ENCODE measurements around the gene COBL.

The COBL gene

DNA sequence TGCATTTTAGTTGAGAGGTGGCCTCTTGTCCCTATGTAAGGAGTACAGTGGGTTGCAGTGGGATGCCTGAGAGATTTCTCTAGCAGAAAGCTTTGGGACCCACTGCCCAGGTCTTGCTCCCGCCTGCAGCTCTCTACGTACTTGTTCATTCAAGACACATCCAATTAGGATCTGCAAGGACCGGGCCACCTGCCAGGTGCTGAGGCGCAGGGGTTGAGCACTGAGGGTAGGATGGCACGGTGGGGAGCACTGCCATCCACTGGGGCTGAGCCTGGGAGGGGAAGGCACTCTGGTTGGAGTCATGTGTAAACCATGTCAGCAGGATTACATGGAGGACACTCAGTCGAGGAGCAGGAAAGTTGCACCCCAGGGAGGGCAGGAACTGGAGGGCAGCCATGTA is 342.8 kb downstream of the COBL start:
- no peak overlapping the region for H2BK12ac ChIP-seq (ENCODE audit: low read length)
- no peak overlapping the region for H3K14ac ChIP-seq (ENCODE audit: low read length)
- no peaks in the 10 kb centered on the region for H3K27me3 ChIP-seq (ENCODE audit: control insufficient read depth in 3 of 3, insufficient read depth in 3 of 3, low read depth in 1 of 3, low read length in 3 of 3)
- H2BK120ac ChIP-seq (ENCODE audit: low read depth, low read length): no peak overlapping the region
- H2AK5ac ChIP-seq (ENCODE audit: low read depth, low read length): no peak overlapping the region
- no peak overlapping the region for H2BK5ac ChIP-seq (ENCODE audit: low read length)
- H3K4me2 ChIP-seq (ENCODE audit: insufficient read depth, low read length, poor library complexity, severe bottlenecking): no peak overlapping the region
- H3K4ac ChIP-seq (ENCODE audit: low read length): no peak overlapping the region
- no peaks in the 10 kb centered on the region for H3K79me1 ChIP-seq (ENCODE audit: low read depth, low read length)
- no peak overlapping the region for H4K8ac ChIP-seq (ENCODE audit: low read depth, low read length)
- H3K4me1 ChIP-seq (ENCODE audit: control insufficient read depth in 2 of 2, insufficient read depth in 1 of 2, low read depth in 1 of 2, low read length in 2 of 2): no peaks in the 10 kb centered on the region
- no peak overlapping the region for H4K91ac ChIP-seq (ENCODE audit: low read depth, low read length, poor library complexity)
- H2BK15ac ChIP-seq (ENCODE audit: low read length): no peak overlapping the region
- no peak overlapping the region for H3K4me3 ChIP-seq (ENCODE audit: low read length in 2 of 2)
- no peak overlapping the region for H3K23ac ChIP-seq (ENCODE audit: low read depth, low read length, poor library complexity)
- no peak overlapping the region for H2AFZ ChIP-seq (ENCODE audit: low read length)
- H3K27ac ChIP-seq (replicated peaks; ENCODE audit: low read length): no peak overlapping the region
- no peak for DNase-seq (ENCODE audit: low spot score)
- H3K36me3 ChIP-seq (replicated peaks in 1 of 2; ENCODE audit: control insufficient read depth in 2 of 2, insufficient read depth in 2 of 2, low read length in 2 of 2): no peaks in the 10 kb centered on the region
- H3K9me3 ChIP-seq (replicated peaks in 1 of 2; ENCODE audit: control insufficient read depth in 2 of 2, insufficient read depth in 1 of 2, low read depth in 1 of 2, low read length in 2 of 2): no peaks in the 10 kb centered on the region
- peak overlapping the region; percentile 63 for H3K18ac ChIP-seq (ENCODE audit: low read length)
- WGBS, 2 donors (ENCODE audit: extremely low coverage in 2 of 2, insufficient read length in 2 of 2, insufficient replicate concordance in 1 of 2): no CpG with 5 or more reads among the region's 6 CpGs
- no peak overlapping the region for H3K9ac ChIP-seq (ENCODE audit: low read depth, low read length, poor library complexity)

DNA sequence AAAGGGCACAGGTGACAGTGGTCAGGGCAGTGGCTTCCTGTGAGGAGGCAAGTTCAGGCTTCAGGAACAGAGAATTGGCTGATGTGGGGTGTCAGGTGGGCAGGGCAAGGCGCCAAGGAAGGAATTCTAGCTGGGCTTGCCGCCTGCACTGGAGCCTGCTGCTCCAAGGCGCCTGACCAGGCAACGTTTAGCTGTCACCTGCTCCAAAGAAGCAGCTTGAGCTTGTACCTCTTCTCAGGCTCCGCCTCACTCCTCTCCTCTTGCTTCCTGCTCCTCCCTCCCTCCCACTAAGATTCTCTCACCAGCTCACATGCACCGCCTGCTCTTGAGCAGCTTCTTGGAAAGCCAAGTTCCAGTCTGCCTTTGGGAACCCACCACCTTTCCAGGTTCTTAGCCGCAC is 346.5 kb downstream of the COBL start:
- no peak overlapping the region for H2AFZ ChIP-seq (ENCODE audit: low read length)
- H3K4ac ChIP-seq (ENCODE audit: low read length): no peak overlapping the region
- DNase-seq (ENCODE audit: low spot score): no peak
- no peaks in the 10 kb centered on the region for H3K4me1 ChIP-seq (ENCODE audit: control insufficient read depth in 2 of 2, insufficient read depth in 1 of 2, low read depth in 1 of 2, low read length in 2 of 2)
- H3K4me2 ChIP-seq (ENCODE audit: insufficient read depth, low read length, poor library complexity, severe bottlenecking): no peak overlapping the region
- no peaks in the 10 kb centered on the region for H3K79me1 ChIP-seq (ENCODE audit: low read depth, low read length)
- no peak overlapping the region for H4K8ac ChIP-seq (ENCODE audit: low read depth, low read length)
- H3K36me3 ChIP-seq (replicated peaks in 1 of 2; ENCODE audit: control insufficient read depth in 2 of 2, insufficient read depth in 2 of 2, low read length in 2 of 2): no peaks in the 10 kb centered on the region
- no peaks in the 10 kb centered on the region for H3K9me3 ChIP-seq (replicated peaks in 1 of 2; ENCODE audit: control insufficient read depth in 2 of 2, insufficient read depth in 1 of 2, low read depth in 1 of 2, low read length in 2 of 2)
- no peak overlapping the region for H3K14ac ChIP-seq (ENCODE audit: low read length)
- H3K27me3 ChIP-seq (ENCODE audit: control insufficient read depth in 3 of 3, insufficient read depth in 3 of 3, low read depth in 1 of 3, low read length in 3 of 3): no peaks in the 10 kb centered on the region
- H3K4me3 ChIP-seq (ENCODE audit: low read length in 2 of 2): peak overlapping the region in 1 of 2 donors; percentile 62
- H3K9ac ChIP-seq (ENCODE audit: low read depth, low read length, poor library complexity): no peak overlapping the region
- no peak overlapping the region for H3K27ac ChIP-seq (replicated peaks; ENCODE audit: low read length)
- H2BK15ac ChIP-seq (ENCODE audit: low read length): no peak overlapping the region
- H3K23ac ChIP-seq (ENCODE audit: low read depth, low read length, poor library complexity): no peak overlapping the region
- no peak overlapping the region for H2BK5ac ChIP-seq (ENCODE audit: low read length)
- no peak overlapping the region for H2BK12ac ChIP-seq (ENCODE audit: low read length)
- H2AK5ac ChIP-seq (ENCODE audit: low read depth, low read length): no peak overlapping the region
- H4K91ac ChIP-seq (ENCODE audit: low read depth, low read length, poor library complexity): no peak overlapping the region
- WGBS, 2 donors (ENCODE audit: extremely low coverage in 2 of 2, insufficient read length in 2 of 2, insufficient replicate concordance in 1 of 2): no CpG with 5 or more reads among the region's 7 CpGs
- no peak overlapping the region for H2BK120ac ChIP-seq (ENCODE audit: low read depth, low read length)
- peak overlapping the region; percentile 5 for H3K18ac ChIP-seq (ENCODE audit: low read length)
